Muscle layer of duodenum (tissue), 2 donors: ENCODE measurements around the gene MON1B.
"Not testable (repeated sequence)": the region's sequence is repeated elsewhere in the genome, so short reads cannot be mapped to it uniquely, and the experiment has no call there.

Source experiments
- H3K27ac ChIP-seq: one replicate; pipeline ENCODE4 v1.7.0; 2013; ENCODE audit warnings: mild to moderate bottlenecking, low read length
- H3K27me3 ChIP-seq: one replicate; pipeline ENCODE4 v1.7.0; 2013; ENCODE audit warnings: low read depth, mild to moderate bottlenecking, control low read depth, low read length
- H3K36me3 ChIP-seq, 2 donors: one replicate each; pipeline ENCODE4 v1.7.0; 2013; ENCODE audit warnings: low read length in 2 of 2, control low read depth in 1 of 2, mild to moderate bottlenecking in 1 of 2; ENCODE audit not compliant: insufficient read depth in 2 of 2, control insufficient read depth in 1 of 2
- H3K4me1 ChIP-seq, 2 donors: one replicate each; pipeline ENCODE4 v1.7.0; 2013; ENCODE audit warnings: low read length in 2 of 2, mild to moderate bottlenecking in 2 of 2, control low read depth in 1 of 2, moderate library complexity in 1 of 2; ENCODE audit not compliant: insufficient read depth in 2 of 2, control insufficient read depth in 1 of 2
- H3K4me3 ChIP-seq, 2 donors: one replicate each; pipeline ENCODE4 v1.7.0; 2013; ENCODE audit warnings: low read length in 2 of 2, low read depth in 1 of 2, mild to moderate bottlenecking in 1 of 2
- H3K9me3 ChIP-seq, 2 donors: one replicate each; pipeline ENCODE4 v1.7.0; 2013; ENCODE audit warnings: low read length in 2 of 2, control low read depth in 1 of 2, mild to moderate bottlenecking in 1 of 2; ENCODE audit not compliant: control insufficient read depth in 1 of 2
- donor health status: healthy.

MON1B gene

DNA sequence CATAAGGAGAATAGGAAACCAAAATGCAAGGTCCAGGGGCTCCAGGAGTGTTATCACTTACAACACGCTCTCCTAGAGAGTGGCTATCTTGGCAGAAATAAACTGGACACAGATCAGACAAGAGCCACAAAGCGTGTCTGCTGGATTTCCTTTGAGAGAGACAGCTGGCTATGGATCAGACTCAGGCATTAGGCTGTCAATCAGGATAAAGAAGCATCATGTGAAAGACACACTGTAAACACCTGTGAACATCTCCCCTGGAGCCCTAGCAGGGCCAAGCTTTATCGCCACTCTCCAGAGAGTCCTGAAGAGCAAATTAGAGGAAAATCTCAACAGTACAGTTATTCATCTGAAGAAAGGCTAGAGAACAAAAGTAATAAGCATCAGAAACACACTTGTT lies 34.2 kb downstream of the MON1B start:
- Histone ChIP-seq H3K9me3 (no peaks in the 10 kb centered on the region), H3K27me3 (peaks cover 4% of the 10 kb centered on the region), H3K4me3 (no peak overlapping the region), H3K36me3 (no peaks in the 10 kb centered on the region), H3K4me1 (no peaks in the 10 kb centered on the region), H3K27ac (no peak overlapping the region)

DNA sequence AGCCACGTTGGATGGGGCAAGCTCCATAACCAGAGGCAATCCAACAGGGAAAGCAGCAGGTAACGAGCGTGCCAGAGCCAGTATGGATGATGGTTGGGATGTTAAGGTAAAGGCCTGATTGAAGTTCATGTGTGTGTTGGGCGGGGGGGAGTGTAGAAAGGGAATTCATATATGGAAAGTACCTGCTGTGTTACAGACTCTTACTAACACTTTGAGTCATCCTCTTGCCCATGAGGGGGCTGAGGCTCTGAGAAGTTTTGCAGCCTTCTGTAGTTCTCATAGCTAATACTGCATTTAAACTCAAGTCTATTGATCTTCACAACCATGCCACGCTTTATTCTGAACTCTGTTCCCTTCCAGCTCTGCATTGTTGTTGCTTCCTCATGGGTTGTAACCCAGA lies 36.8 kb downstream of the MON1B start:
- no peaks in the 10 kb centered on the region for H3K4me1 ChIP-seq
- no peak overlapping the region for H3K4me3 ChIP-seq
- no peaks in the 10 kb centered on the region for H3K36me3 ChIP-seq
- H3K27me3 ChIP-seq = peaks cover 4% of the 10 kb centered on the region
- no peaks in the 10 kb centered on the region for H3K9me3 ChIP-seq
- H3K27ac ChIP-seq = no peak overlapping the region

- H3K4me1 ChIP-seq = no peaks in the 10 kb centered on the region
- no peaks in the 10 kb centered on the region for H3K36me3 ChIP-seq
- peaks cover 10% of the 10 kb centered on the region for H3K27me3 ChIP-seq
- no peak overlapping the region for H3K4me3 ChIP-seq
- no peak overlapping the region for H3K27ac ChIP-seq
- no peaks in the 10 kb centered on the region for H3K9me3 ChIP-seq
Measured at GRCh38 chr16:77231047-77231446, 40.1 kb downstream of the MON1B start.

GRCh38 chr16:77233799-77234519 lies 43.0 kb downstream of the MON1B start:
- Histone ChIP-seq H3K36me3 (no peaks in the 10 kb centered on the region), H3K9me3 (no peaks in the 10 kb centered on the region), H3K27ac (no peak overlapping the region), H3K4me1 (no peaks in the 10 kb centered on the region), H3K4me3 (no peak overlapping the region), H3K27me3 (peaks cover 6% of the 10 kb centered on the region)

GRCh38 chr16:77234611-77235010 lies 43.6 kb downstream of the MON1B start:
- peaks cover 6% of the 10 kb centered on the region for H3K27me3 ChIP-seq
- no peaks in the 10 kb centered on the region for H3K9me3 ChIP-seq
- H3K27ac ChIP-seq = no peak overlapping the region
- no peaks in the 10 kb centered on the region for H3K36me3 ChIP-seq
- H3K4me1 ChIP-seq = no peaks in the 10 kb centered on the region
- H3K4me3 ChIP-seq = no peak overlapping the region

DNA sequence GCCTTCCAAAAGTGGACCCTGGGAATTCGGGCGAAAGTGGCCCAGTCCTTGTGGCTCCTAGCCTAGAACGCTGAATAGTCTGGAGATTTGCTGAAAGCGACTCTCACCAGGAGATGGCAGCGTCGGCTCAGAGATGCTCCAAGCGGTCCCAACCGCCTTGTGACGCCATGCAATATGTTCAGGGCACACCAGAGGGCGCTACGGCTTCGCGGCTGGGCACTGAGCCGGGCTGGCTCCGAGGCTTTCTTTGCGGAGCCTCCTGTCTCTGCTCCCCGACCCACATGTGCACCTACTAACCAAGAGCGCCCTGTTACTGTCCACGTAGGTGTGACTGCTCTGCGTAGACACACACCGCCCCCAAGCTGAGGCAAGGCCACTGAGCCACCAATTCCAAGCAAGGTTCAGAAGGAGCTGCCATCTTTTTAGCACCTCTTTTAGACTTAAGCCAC lies 45.1 kb downstream of the MON1B start:
- Histone ChIP-seq H3K36me3 (no peaks in the 10 kb centered on the region), H3K27me3 (peaks cover 6% of the 10 kb centered on the region), H3K4me3 (no peak overlapping the region), H3K27ac (no peak overlapping the region), H3K4me1 (no peaks in the 10 kb centered on the region), H3K9me3 (no peaks in the 10 kb centered on the region)

GRCh38 chr16:77238593-77238992 lies 47.6 kb downstream of the MON1B start:
- H3K27ac ChIP-seq = no peak overlapping the region
- no peaks in the 10 kb centered on the region for H3K9me3 ChIP-seq
- no peak overlapping the region for H3K4me3 ChIP-seq
- H3K36me3 ChIP-seq = no peaks in the 10 kb centered on the region
- no peaks in the 10 kb centered on the region for H3K4me1 ChIP-seq
- peaks cover 6% of the 10 kb centered on the region for H3K27me3 ChIP-seq

GRCh38 chr16:77242471-77242870 lies 51.5 kb downstream of the MON1B start:
- H3K9me3 ChIP-seq, H3K27me3 ChIP-seq, H3K27ac ChIP-seq, H3K4me1 ChIP-seq, H3K36me3 ChIP-seq, H3K4me3 ChIP-seq: not testable (repeated sequence)

DNA sequence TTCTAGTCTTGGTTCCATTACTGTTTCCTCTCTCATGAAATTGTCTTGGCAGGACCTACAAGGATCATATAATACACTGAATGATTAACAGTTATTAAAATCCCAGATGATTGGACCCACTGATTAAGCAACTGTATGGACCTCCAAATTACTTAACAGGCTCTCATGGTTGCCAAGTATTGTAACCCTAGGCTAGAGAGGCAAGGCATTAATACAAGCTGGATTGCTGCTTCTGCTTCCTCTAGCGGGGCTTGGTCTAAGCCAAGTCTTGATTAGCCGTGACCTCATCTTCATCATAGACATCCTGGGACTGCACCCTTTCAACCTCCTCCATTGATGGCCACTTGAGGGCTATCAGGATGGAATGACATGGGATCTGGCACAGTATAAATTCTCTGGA lies 55.2 kb downstream of the MON1B start:
- H3K4me1 ChIP-seq = no peaks in the 10 kb centered on the region
- H3K4me3 ChIP-seq = no peak overlapping the region
- no peaks in the 10 kb centered on the region for H3K27me3 ChIP-seq
- no peaks in the 10 kb centered on the region for H3K9me3 ChIP-seq
- H3K27ac ChIP-seq = no peak overlapping the region
- H3K36me3 ChIP-seq = no peaks in the 10 kb centered on the region

- Histone ChIP-seq H3K36me3 (no peaks in the 10 kb centered on the region), H3K27me3 (no peaks in the 10 kb centered on the region), H3K27ac (no peak overlapping the region), H3K4me1 (no peaks in the 10 kb centered on the region), H3K9me3 (no peaks in the 10 kb centered on the region), H3K4me3 (no peak overlapping the region)
Measured at GRCh38 chr16:77250400-77250799, 59.4 kb downstream of the MON1B start.
